ENCODE data around the gene CCNE1.

DNA sequence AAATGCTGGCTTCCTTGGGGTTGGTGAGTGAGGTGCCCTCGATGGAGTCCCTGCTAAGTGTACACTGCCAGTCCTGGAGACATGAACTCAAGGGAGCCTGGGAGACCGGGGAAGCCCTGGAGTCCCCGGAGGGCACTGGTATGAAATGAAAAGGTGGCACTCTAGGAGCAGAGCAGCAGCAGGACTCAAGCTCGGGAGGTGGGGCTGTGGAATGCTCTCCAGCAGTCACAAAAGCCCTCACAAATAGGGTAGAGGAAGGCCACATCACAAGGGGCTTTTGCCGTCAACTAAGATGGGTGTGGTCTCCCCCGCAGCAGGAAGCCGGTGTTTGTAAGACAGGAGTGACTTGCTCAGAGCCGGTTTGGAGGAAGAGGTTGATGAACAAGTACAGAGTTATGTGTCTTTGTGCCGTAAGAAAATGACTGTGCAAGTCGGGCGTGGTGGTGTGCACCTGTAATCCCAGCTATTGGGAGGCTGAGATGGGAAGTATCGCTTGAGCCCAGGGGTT is 19.3 kb downstream of the CCNE1 start:
- no peak for TF ChIP-seq POLR2A (IDR thresholded peaks at IDR 0.05)
- TF ChIP-seq, protein P1, sequence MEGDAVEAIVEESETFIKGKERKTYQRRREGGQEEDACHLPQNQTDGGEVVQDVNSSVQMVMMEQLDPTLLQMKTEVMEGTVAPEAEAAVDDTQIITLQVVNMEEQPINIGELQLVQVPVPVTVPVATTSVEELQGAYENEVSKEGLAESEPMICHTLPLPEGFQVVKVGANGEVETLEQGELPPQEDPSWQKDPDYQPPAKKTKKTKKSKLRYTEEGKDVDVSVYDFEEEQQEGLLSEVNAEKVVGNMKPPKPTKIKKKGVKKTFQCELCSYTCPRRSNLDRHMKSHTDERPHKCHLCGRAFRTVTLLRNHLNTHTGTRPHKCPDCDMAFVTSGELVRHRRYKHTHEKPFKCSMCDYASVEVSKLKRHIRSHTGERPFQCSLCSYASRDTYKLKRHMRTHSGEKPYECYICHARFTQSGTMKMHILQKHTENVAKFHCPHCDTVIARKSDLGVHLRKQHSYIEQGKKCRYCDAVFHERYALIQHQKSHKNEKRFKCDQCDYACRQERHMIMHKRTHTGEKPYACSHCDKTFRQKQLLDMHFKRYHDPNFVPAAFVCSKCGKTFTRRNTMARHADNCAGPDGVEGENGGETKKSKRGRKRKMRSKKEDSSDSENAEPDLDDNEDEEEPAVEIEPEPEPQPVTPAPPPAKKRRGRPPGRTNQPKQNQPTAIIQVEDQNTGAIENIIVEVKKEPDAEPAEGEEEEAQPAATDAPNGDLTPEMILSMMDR (IDR thresholded peaks at IDR 0.05) = no peak
